RWPE2 (cell line): ENCODE results near the gene CHKA.

ENCODE experiments used
- ATAC-seq: fragments of 200-7000 bp; cut with Tn5 transposase; 3 replicates; pipeline ENCODE4 v1.9.1; 2021; ENCODE audit warnings: low read depth
- DNase-seq: peaks from one replicate; pipeline ENCODE4 v3.0.0-alpha.2; 2020; ENCODE audit warnings: low spot score
- H3K27ac ChIP-seq: fragments of 450-650 bp; 2 replicates; pipeline ENCODE4 v1.5.1; 2017; ENCODE audit warnings: mild to moderate bottlenecking; ENCODE audit not compliant: poor library complexity, severe bottlenecking
- H3K27me3 ChIP-seq: fragments of 250-450 bp; sonication (Bioruptor Pico); 2 replicates; pipeline ENCODE4 v1.5.1; 2021; ENCODE audit warnings: mild to moderate bottlenecking, moderate library complexity; ENCODE audit not compliant: insufficient read depth, poor library complexity, severe bottlenecking
- H3K36me3 ChIP-seq: fragments of 250-450 bp; sonication (Bioruptor Pico); 2 replicates; pipeline ENCODE4 v1.5.1; 2020; ENCODE audit warnings: low read depth, mild to moderate bottlenecking, moderate library complexity
- H3K4me1 ChIP-seq: fragments of 250-450 bp; sonication (Bioruptor Pico); 2 replicates; pipeline ENCODE4 v1.5.1; 2021; ENCODE audit warnings: mild to moderate bottlenecking, moderate library complexity; ENCODE audit not compliant: insufficient read depth, poor library complexity, severe bottlenecking
- H3K4me3 ChIP-seq: fragments of 250-450 bp; sonication (Bioruptor Pico); 2 replicates; pipeline ENCODE4 v1.5.1; 2021; ENCODE audit warnings: mild to moderate bottlenecking, moderate library complexity; ENCODE audit not compliant: severe bottlenecking
- H3K9me3 ChIP-seq: fragments of 250-450 bp; sonication (Bioruptor Pico); 2 replicates; pipeline ENCODE4 v1.5.1; 2021; ENCODE audit warnings: mild to moderate bottlenecking, moderate library complexity; ENCODE audit not compliant: severe bottlenecking
- TF ChIP-seq, protein P1 (sequence below): fragments of 450-650 bp; IDR thresholded peaks from one replicate; pipeline ENCODE4 v1.5.1; 2017; ENCODE audit warnings: mild to moderate bottlenecking, moderate library complexity; ENCODE audit not compliant: poor library complexity, severe bottlenecking

CHKA gene

DNA sequence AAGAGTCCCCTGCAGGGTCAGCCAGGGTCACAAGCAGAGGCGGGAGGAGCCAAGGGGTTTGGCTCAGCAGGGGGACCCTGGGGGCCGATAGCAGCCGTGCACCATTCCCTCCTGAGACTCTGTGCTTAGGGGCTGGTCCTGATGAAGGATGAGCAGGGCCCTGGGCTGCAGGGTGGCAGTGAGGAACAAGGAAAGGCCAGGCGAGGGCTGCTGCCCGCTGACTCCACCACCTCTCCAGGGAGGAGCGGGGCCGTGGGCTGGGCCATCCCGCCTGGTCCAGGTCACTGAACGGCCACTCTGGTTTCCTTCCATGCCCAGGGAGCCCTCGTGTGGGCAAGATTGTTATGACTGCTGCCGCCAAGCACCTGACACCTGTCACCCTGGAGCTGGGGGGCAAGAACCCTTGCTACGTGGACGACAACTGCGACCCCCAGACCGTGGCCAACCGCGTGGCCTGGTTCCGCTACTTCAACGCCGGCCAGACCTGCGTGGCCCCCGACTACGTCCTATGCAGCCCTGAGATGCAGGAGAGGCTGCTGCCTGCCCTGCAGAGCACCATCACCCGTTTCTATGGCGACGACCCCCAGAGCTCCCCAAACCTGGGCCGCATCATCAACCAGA is 99.9 kb downstream of the CHKA start:
- H3K27ac ChIP-seq = no peak overlapping the region
- no peak for DNase-seq

GRCh38 chr11:68020575-68020974 is 100.6 kb downstream of the CHKA start:
- peak; percentile 53 for ATAC-seq
- no peak overlapping the region for H3K27ac ChIP-seq

More for the DNA sequence above, 99.9 kb downstream of the CHKA start:
- ATAC-seq = no peak
- H3K4me1 ChIP-seq = peaks cover 6% of the 10 kb centered on the region
- TF ChIP-seq, protein P1, sequence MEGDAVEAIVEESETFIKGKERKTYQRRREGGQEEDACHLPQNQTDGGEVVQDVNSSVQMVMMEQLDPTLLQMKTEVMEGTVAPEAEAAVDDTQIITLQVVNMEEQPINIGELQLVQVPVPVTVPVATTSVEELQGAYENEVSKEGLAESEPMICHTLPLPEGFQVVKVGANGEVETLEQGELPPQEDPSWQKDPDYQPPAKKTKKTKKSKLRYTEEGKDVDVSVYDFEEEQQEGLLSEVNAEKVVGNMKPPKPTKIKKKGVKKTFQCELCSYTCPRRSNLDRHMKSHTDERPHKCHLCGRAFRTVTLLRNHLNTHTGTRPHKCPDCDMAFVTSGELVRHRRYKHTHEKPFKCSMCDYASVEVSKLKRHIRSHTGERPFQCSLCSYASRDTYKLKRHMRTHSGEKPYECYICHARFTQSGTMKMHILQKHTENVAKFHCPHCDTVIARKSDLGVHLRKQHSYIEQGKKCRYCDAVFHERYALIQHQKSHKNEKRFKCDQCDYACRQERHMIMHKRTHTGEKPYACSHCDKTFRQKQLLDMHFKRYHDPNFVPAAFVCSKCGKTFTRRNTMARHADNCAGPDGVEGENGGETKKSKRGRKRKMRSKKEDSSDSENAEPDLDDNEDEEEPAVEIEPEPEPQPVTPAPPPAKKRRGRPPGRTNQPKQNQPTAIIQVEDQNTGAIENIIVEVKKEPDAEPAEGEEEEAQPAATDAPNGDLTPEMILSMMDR = peak; percentile 40
- H3K4me3 ChIP-seq = no peak overlapping the region
- peaks cover 10% of the 10 kb centered on the region; the same call in 1 of the 2 replicates for H3K36me3 ChIP-seq
- no peaks in the 10 kb centered on the region for H3K27me3 ChIP-seq
- H3K9me3 ChIP-seq = peaks cover 2% of the 10 kb centered on the region

DNA sequence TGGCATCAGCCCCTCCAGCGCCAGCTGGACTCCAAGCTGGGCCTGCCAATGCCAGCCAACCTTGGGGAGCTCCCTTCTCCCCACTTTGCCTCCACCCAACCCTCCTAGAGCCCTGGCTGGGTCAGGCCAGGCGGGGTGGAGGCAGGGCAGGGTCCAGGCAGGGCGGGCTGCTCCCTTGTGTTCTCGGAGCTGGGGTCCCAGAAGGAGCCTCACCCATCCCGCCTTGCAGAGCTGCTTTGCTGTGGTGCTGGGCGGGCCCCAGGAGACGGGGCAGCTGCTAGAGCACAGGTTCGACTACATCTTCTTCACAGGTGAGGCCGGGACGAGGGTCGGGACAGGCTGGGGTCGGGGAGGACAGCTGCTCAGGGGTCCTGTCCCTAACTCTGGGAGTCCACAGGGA is 101.7 kb downstream of the CHKA start:
- Histone ChIP-seq H3K27ac (no peak overlapping the region), H3K4me3 (no peak overlapping the region), H3K9me3 (peaks cover 2% of the 10 kb centered on the region), H3K36me3 (peaks cover 2% of the 10 kb centered on the region; the same call in 1 of the 2 replicates), H3K27me3 (no peaks in the 10 kb centered on the region), H3K4me1 (peaks cover 9% of the 10 kb centered on the region)
- TF ChIP-seq, protein P1 = no peak
- DNase-seq (no peak), ATAC-seq (no peak)

More at GRCh38 chr11:68020575-68020974, 100.6 kb downstream of the CHKA start:
- DNase-seq = no peak
- H3K4me3 ChIP-seq = no peak overlapping the region
- H3K36me3 ChIP-seq = peaks cover 9% of the 10 kb centered on the region; the same call in 1 of the 2 replicates
- peaks cover 2% of the 10 kb centered on the region for H3K9me3 ChIP-seq
- H3K4me1 ChIP-seq = peaks cover 6% of the 10 kb centered on the region
- TF ChIP-seq, protein P1 = peak; percentile 40
- H3K27me3 ChIP-seq = no peaks in the 10 kb centered on the region

GRCh38 chr11:68018730-68019190 is 102.4 kb downstream of the CHKA start:
- Histone ChIP-seq H3K36me3 (no peaks in the 10 kb centered on the region), H3K9me3 (no peaks in the 10 kb centered on the region), H3K27ac (no peak overlapping the region), H3K4me1 (peaks cover 14% of the 10 kb centered on the region), H3K4me3 (no peak overlapping the region), H3K27me3 (no peaks in the 10 kb centered on the region)
- no peak for DNase-seq
- TF ChIP-seq, protein P1 = no peak
- ATAC-seq = no peak
